GM21717 (cell line): ENCODE data around the gene REXO4.

Source experiments
- ATAC-seq: cut with Tn5 transposase; IDR thresholded peaks from one replicate; pipeline ENCODE4 v1.9.1; 2021; ENCODE audit warnings: mild to moderate bottlenecking, moderate library complexity; ENCODE audit not compliant: unreplicated experiment

REXO4 gene

GRCh38 chr9:133370685-133371084 is 47.1 kb downstream of the REXO4 start:
- ATAC-seq, result no peak

GRCh38 chr9:133369933-133370332 is 47.9 kb downstream of the REXO4 start:
- ATAC-seq, result no peak

GRCh38 chr9:133369422-133369821 is 48.4 kb downstream of the REXO4 start:
- no peak for ATAC-seq

- no peak for ATAC-seq
Observed at GRCh38 chr9:133368249-133368881, 49.4 kb downstream of the REXO4 start.

GRCh38 chr9:133367778-133368177 is 50.0 kb downstream of the REXO4 start:
- no peak for ATAC-seq

- no peak for ATAC-seq
Observed at GRCh38 chr9:133367221-133367620, 50.6 kb downstream of the REXO4 start.

- ATAC-seq, result no peak
Observed at GRCh38 chr9:133366435-133366834, 51.4 kb downstream of the REXO4 start.

- no peak for ATAC-seq
Observed at GRCh38 chr9:133362359-133363044, 55.3 kb downstream of the REXO4 start.

GRCh38 chr9:133361507-133362092 is 56.2 kb downstream of the REXO4 start:
- ATAC-seq, result no peak

- ATAC-seq, result no peak
Observed at GRCh38 chr9:133360400-133361393, 57.1 kb downstream of the REXO4 start.

- no peak for ATAC-seq
Observed at GRCh38 chr9:133359399-133360175, 58.2 kb downstream of the REXO4 start.

- no peak for ATAC-seq
Observed at GRCh38 chr9:133357656-133358055, 60.2 kb downstream of the REXO4 start.

- peak; percentile 57 for ATAC-seq
Observed at GRCh38 chr9:133356391-133357091, 61.3 kb downstream of the REXO4 start, which contains the start of the genes SURF1 and SURF2. Gene SURF1, minus strand, starts transcription at chr9:133356487. Its CDS starts 34 bp downstream, at chr9:133356453. Gene SURF2, plus strand, starts transcription at chr9:133356550. Its CDS starts 43 bp downstream, at chr9:133356593.
